ENCODE data around the gene SIK2.

SIK2 gene

DNA sequence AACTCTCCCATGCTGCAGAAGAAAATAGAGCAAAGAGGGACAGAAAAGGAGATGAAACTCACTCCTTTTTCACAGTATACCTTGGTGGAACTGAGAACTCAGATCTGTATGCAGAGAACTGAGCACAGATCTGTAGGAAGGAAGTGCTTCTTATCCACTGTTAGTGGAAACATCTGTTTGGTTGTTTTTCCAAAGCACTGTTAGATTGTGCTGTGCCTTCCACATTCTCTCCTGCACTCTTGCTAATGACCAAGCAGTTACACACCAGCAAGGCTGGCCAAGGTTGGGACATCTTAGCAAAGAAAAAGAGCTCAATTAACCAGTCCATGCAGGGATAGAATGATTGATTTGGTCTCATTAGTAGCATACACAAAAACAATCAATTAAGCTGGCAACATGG is 20.1 kb upstream of the SIK2 start:
- DNase-seq (ENCODE audit: low read depth), result no peak

DNA sequence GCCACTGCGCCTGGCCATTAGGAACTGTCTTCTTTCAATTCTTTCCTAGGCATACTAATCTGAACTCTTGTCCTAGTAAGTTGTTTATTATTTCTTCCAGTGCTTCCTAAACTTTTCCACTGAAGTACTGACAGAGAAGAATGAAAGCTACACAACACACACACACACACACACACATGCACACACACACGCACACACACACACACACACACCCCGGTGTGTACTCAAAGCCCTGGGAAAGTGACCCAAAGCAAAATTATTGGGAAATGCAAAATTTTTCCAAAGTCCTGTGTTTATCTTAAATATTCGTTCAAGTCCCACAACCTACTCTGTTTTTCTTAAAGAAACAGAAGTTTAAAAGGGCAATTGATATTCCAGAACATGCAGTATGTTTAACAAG is 19.4 kb upstream of the SIK2 start:
- no peak for DNase-seq (ENCODE audit: low read depth)

- DNase-seq (ENCODE audit: low read depth), result no peak
Measured at GRCh38 chr11:111585371-111585770, 16.9 kb upstream of the SIK2 start.

DNA sequence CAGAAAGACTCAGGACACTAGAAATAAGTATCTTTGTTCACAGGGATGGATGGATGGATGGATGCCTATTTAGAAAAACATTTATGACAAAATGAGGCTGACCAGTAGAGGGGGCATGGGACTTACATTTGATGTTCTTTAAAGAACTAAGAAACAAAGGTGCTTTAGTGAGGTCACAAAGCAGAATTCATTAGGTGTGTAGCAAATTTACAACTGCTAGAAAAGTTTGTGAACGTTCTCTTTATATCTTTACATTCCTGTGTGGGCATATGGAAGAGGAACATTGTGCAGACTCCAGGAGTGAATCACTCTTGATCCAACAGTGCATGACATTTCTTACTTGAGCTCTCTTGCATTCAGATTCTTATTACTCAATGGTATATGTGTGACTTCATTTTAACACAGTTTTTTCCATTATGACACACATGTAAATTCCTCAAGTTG is 15.8 kb upstream of the SIK2 start:
- DNase-seq (ENCODE audit: low read depth), result no peak

GRCh38 chr11:111589114-111589513 is 13.1 kb upstream of the SIK2 start:
- DNase-seq (ENCODE audit: low read depth), result no peak

- no peak for DNase-seq (ENCODE audit: low read depth)
Measured at GRCh38 chr11:111589886-111590499, 12.3 kb upstream of the SIK2 start.

GRCh38 chr11:111591187-111591960 is 10.9 kb upstream of the SIK2 start:
- DNase-seq (ENCODE audit: low read depth), result no peak

DNA sequence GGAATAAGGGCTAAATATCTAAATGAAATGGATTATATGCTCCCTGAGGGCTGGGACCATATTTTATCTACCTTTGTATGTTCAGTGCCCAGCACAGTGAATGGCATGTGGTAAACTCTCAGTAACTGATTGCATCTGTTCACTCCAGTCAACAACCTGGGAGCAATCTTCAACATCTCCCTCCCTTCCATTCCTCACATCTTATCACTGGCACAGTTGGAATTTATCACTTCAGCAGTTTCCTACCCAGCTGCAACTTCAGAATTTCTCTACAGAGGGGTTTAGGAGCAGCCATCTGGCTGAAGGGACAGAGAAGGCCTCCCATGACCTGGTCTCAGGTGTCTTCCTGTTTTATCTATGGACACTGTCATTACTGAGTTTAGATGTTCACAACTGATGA is 9.8 kb upstream of the SIK2 start:
- DNase-seq (ENCODE audit: low read depth), result no peak

- no peak for DNase-seq (ENCODE audit: low read depth)
Measured at GRCh38 chr11:111596319-111596718, 5.9 kb upstream of the SIK2 start.

DNA sequence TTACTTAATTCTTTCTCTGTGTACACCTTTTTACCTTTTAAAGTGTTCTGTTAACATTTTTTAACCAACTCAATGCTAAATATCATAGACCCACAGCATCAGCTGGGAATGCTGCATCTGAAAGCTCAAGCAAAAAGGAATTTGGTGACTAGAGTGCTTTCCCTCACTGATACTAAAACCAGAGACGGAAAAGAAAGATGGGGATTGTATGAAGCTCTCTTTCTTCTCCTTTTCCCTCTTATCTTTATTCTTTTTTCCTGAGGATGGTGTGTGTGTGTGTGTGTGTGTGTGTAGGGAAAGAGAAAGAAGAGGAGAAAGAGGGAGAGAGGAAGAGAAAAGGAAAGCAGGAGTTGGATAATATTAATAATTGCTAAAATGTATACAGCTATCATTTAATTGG is 4.1 kb upstream of the SIK2 start:
- no peak for DNase-seq (ENCODE audit: low read depth)

- DNase-seq (ENCODE audit: low read depth), result no peak
Measured at GRCh38 chr11:111598559-111598958, 3.7 kb upstream of the SIK2 start.

- DNase-seq (ENCODE audit: low read depth), result no peak
Measured at GRCh38 chr11:111601636-111601978, 642 bp upstream of the SIK2 start.

DNA sequence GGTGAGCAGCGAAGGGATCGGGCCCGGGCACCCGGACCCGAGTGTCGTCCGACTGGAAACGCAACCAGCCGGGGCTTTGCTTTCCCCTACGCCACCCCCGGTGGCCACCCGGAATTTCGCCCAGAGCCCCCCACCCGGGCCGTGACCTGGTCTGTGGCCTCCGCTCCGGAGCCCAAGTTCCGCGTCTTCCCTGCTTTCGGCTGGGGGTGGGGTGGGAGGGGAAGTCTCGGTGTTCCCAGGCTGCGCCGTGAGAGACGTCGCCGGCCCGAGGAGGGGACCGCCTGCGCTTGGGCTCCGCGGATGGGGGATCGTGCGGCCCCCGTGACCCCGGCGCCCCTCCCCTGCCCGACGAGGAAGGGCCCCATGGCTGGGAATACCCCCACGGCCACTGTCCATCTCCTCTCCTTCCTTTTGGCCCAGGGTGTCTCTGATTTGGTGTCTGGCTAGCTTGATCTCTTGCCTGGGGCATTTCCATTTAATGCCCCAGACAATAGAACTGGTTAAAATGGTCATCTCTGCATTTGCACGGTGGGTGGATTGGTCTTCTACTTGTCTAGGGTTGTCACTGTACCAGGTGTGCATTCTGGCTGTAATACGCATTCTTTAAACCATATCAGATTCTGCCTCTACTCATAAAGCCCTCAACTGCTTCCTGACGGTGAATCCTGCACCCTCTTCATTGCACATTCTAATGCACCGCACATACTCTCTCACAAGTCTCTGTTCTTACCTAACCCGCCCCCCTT is 789 bp downstream of the SIK2 start:
- no peak for DNase-seq (ENCODE audit: low read depth)

DNA sequence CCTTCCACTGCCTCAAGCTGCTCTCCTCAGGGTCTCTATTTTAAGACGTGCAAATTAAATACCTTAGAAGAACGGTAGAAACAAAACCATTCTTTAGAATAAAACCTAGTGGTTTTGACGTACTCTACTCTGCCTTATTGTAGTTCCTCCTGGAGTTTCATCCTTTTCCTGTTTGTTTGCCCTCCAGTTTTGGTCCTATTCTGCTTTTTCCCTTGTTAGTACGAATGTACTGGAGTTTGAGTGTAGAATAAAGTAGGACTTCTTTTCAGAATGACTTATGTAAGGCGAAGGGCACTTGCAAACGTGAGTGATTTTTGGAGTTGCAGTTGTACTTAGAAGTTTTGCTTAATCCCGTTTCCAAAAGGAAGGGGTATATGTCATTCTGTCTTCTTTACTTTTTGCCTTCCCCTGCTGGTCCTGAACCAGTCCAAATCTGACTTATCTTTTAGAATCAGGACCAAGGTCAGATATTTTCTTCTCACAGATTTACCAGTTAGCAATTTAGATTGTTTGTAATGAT is 1.4 kb downstream of the SIK2 start:
- no peak for DNase-seq (ENCODE audit: low read depth)

- DNase-seq (ENCODE audit: low read depth), result no peak
Measured at GRCh38 chr11:111604392-111605009, 2.3 kb downstream of the SIK2 start.

GRCh38 chr11:111605681-111606080 is 3.4 kb downstream of the SIK2 start:
- DNase-seq (ENCODE audit: low read depth), result no peak

DNA sequence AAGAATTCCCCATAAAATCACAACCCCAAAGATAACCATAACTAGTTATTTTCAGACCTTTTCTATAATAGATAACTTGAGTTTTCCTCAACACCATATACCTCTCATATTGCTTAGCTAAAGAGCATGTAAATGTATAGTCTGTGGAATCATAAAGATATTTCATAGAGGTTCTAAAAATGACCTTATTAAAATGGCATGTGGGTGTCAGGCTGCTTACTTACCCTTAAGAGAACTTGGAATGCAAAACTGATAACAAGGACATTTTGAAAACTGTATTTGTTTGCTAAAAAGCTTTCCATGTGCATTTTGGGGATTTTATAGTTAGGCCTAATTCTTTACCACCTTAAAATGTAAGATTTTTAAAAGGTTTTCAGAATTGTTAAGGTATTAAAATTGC is 4.7 kb downstream of the SIK2 start:
- no peak for DNase-seq (ENCODE audit: low read depth)

DNA sequence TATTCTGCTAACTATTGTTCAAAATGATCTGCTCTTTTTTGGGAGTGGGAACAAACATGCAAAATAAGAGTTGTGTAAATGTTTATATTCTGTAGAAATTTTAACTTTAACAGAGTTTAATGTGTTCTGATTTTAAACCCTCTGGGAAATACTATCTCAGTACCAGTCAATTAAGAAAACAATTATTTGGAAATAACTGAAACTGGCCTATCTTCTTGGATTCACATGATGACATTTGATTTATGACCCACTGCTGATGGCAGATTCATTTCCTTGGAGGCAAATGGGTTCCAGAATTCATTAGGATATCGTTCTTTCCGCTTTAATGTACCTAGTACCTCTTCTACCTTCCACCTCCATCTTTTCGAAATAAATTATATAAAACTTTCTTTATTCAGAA is 5.5 kb downstream of the SIK2 start:
- no peak for DNase-seq (ENCODE audit: low read depth)

DNA sequence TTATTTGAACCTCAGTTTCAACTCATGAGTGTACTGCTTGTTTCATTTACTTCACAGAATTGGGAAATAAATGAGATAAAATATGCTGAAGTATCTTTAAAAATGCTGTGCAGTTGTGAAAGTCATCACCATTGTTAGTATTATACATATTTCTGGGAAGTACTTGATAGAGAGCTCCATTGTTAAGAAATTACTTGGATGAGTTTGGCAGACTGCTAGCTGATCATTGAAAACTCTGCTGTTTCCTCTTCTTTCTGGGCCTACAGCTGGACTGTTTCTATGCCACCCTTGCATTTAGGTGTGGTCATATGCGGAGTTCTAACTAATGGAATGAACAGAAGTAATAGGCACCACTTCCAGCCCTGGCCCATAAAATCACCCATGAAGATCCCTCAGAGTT is 10.0 kb downstream of the SIK2 start:
- no peak for DNase-seq (ENCODE audit: low read depth)

GRCh38 chr11:111617286-111617685 is 15.0 kb downstream of the SIK2 start:
- no peak for DNase-seq (ENCODE audit: low read depth)

DNA sequence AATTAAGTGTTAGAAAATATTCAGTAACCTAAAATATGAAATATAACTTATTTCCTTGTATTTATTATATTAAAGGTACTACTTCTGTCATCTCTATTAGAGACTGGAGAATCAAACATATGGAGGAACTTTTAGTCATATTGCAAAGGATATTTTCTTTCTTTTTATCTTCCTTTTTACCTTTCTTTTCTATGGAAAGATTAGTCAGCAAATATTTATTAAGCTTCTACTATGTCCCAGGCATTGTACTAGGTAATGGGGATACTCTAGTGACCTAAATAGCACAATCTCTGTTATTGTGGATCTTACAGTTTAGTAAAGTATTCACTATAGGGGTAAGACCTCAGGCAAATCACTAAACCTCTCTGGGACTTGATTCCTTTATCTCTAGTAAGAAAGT is 18.3 kb downstream of the SIK2 start:
- DNase-seq (ENCODE audit: low read depth), result no peak

DNA sequence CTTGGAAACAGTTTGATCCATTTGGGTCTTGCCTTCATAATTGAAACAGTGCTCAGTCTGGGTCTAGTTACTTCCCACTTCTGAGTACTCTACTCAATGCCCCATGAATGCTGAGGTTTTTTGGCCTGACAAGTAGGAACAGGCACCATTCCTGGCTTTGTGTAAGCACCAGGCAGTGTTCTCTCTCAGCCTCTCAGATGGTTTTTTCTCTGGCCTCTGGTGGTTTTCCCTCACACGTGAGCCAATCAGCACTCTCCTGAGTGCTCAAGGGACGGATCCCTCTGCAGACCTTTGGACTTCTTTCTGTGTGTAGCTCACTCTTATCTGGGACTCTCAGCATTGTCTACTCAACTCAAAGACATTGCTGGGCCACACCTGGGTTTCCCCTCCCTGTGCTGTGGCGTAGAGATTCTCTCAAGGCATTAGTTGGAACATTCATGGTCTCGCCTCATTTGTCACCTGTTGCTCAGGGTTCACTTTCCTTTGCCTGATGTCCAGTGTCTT is 21.3 kb downstream of the SIK2 start:
- no peak for DNase-seq (ENCODE audit: low read depth)
